HG03442 (cell line): ENCODE results near the gene CSMD2.
"Not testable (repeated sequence)": the region's sequence is repeated elsewhere in the genome, so short reads cannot be mapped to it uniquely, and the experiment has no call there.

Experiments used
- ATAC-seq: cut with Tn5 transposase; IDR thresholded peaks from one replicate; pipeline ENCODE4 v1.9.1; 2021; ENCODE audit warnings: mild to moderate bottlenecking, moderate library complexity; ENCODE audit not compliant: unreplicated experiment

The CSMD2 gene

GRCh38 chr1:33517596-33518250 is 647.3 kb downstream of the CSMD2 start:
- no peak for ATAC-seq

GRCh38 chr1:33516891-33517567 is 648.0 kb downstream of the CSMD2 start:
- no peak for ATAC-seq

GRCh38 chr1:33516428-33516827 is 648.6 kb downstream of the CSMD2 start:
- ATAC-seq: no peak

- no peak for ATAC-seq
These were observed 649.4 kb downstream of the CSMD2 start for GRCh38 chr1:33515607-33516006.

GRCh38 chr1:33515112-33515511 is 649.9 kb downstream of the CSMD2 start:
- no peak for ATAC-seq

- ATAC-seq: no peak
These were observed 652.6 kb downstream of the CSMD2 start for GRCh38 chr1:33512226-33513011.

- not testable (repeated sequence) for ATAC-seq
These were observed 655.8 kb downstream of the CSMD2 start for GRCh38 chr1:33509276-33509675.

GRCh38 chr1:33508151-33508550 is 656.9 kb downstream of the CSMD2 start:
- no peak for ATAC-seq

- ATAC-seq: no peak
These were observed 657.4 kb downstream of the CSMD2 start for GRCh38 chr1:33507661-33508060.

- no peak for ATAC-seq
These were observed 661.5 kb downstream of the CSMD2 start for GRCh38 chr1:33503506-33503905.

- ATAC-seq: no peak
These were observed 662.3 kb downstream of the CSMD2 start for GRCh38 chr1:33502726-33503125.

GRCh38 chr1:33501774-33502173 is 663.3 kb downstream of the CSMD2 start:
- no peak for ATAC-seq

- no peak for ATAC-seq
These were observed 663.7 kb downstream of the CSMD2 start for GRCh38 chr1:33501309-33501708.

- no peak for ATAC-seq
These were observed 664.5 kb downstream of the CSMD2 start for GRCh38 chr1:33500547-33500946.

- no peak for ATAC-seq
These were observed 667.6 kb downstream of the CSMD2 start for GRCh38 chr1:33497410-33497809.

- ATAC-seq: no peak
These were observed 670.1 kb downstream of the CSMD2 start for GRCh38 chr1:33494929-33495328.

- no peak for ATAC-seq
These were observed 676.4 kb downstream of the CSMD2 start for GRCh38 chr1:33488624-33489023.

- ATAC-seq: no peak
These were observed 682.6 kb downstream of the CSMD2 start for GRCh38 chr1:33482412-33482811.

- no peak for ATAC-seq
These were observed 687.6 kb downstream of the CSMD2 start for GRCh38 chr1:33477451-33477850.

- ATAC-seq: no peak
These were observed 691.1 kb downstream of the CSMD2 start for GRCh38 chr1:33473900-33474299.

- ATAC-seq: peak; percentile 89
These were observed 692.6 kb downstream of the CSMD2 start, which contains the start of gene ZSCAN20 for GRCh38 chr1:33472269-33472980. ZSCAN20 (plus strand) TSS chr1:33472645; CDS start chr1:33479289, 6,644 bp downstream.
